GM12864 (cell line): ENCODE results near the gene PPM1L.
A peak's percentile ranks its signal among the peaks of the same experiment; 100 is the strongest.

Source experiments
- DNase-seq: peaks from one replicate; pipeline ENCODE4 v3.0.0-alpha.2; 2011; ENCODE audit warnings: low read depth
- H3K4me3 ChIP-seq: 2 replicates; pipeline ENCODE4 v1.5.1; 2011; ENCODE audit warnings: mild to moderate bottlenecking, low read depth, low read length, control low read depth
- TF ChIP-seq, protein P1 (sequence below): IDR thresholded peaks from 2 replicates; pipeline ENCODE4 v1.5.1; 2011; ENCODE audit warnings: low read depth, mild to moderate bottlenecking, moderate library complexity, low read length, control low read depth, inconsistent platforms; ENCODE audit errors: missing control alignments

Gene PPM1L

GRCh38 chr3:160748787-160749186 lies 7.2 kb upstream of the PPM1L start:
- H3K4me3 ChIP-seq, result no peak overlapping the region
- TF ChIP-seq, protein P1, sequence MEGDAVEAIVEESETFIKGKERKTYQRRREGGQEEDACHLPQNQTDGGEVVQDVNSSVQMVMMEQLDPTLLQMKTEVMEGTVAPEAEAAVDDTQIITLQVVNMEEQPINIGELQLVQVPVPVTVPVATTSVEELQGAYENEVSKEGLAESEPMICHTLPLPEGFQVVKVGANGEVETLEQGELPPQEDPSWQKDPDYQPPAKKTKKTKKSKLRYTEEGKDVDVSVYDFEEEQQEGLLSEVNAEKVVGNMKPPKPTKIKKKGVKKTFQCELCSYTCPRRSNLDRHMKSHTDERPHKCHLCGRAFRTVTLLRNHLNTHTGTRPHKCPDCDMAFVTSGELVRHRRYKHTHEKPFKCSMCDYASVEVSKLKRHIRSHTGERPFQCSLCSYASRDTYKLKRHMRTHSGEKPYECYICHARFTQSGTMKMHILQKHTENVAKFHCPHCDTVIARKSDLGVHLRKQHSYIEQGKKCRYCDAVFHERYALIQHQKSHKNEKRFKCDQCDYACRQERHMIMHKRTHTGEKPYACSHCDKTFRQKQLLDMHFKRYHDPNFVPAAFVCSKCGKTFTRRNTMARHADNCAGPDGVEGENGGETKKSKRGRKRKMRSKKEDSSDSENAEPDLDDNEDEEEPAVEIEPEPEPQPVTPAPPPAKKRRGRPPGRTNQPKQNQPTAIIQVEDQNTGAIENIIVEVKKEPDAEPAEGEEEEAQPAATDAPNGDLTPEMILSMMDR, result no peak
- DNase-seq, result no peak

DNA sequence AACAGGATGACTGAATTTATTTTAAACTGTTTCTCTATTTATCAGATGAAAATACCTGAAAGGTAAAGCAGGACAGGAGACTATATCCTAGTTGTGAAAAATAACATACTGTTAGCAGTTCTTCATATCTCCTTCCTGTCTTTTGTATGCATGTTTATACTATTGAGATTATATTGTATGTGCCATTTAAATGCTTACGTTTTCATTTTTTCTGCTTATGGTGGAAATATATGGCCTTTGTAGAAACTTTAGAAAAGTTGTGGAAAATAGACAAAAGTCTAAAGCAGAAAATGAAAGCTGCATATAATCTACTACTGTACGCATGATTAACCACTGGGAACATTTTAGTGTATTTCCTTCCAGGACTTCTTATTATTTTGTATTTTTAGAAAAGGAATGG lies 2.1 kb upstream of the PPM1L start:
- no peak for DNase-seq
- H3K4me3 ChIP-seq, result peak overlapping the region; percentile 61
- TF ChIP-seq, protein P1, result no peak

GRCh38 chr3:160754371-160754854 lies 1.6 kb upstream of the PPM1L start:
- TF ChIP-seq, protein P1, result no peak
- no peak for DNase-seq

GRCh38 chr3:160754855-160755747 lies 930 bp upstream of the PPM1L start:
- TF ChIP-seq, protein P1, result no peak
- peak; percentile 55 for DNase-seq
- peak overlapping the region; percentile 61 for H3K4me3 ChIP-seq

More at GRCh38 chr3:160754371-160754854, 1.6 kb upstream of the PPM1L start:
- H3K4me3 ChIP-seq, result peak overlapping the region; percentile 61

- TF ChIP-seq, protein P1, result no peak
- no peak overlapping the region for H3K4me3 ChIP-seq
Measured at GRCh38 chr3:160757233-160758106, 1.4 kb downstream of the PPM1L start.

GRCh38 chr3:160758929-160759577 lies 3.0 kb downstream of the PPM1L start:
- no peak overlapping the region for H3K4me3 ChIP-seq
- TF ChIP-seq, protein P1, result no peak
- no peak for DNase-seq

More at GRCh38 chr3:160757233-160758106, 1.4 kb downstream of the PPM1L start:
- no peak for DNase-seq
